Measurements from ENCODE around the gene SKA3.
A peak's percentile ranks its signal among the peaks of the same experiment; 100 is the strongest.

The SKA3 gene

DNA sequence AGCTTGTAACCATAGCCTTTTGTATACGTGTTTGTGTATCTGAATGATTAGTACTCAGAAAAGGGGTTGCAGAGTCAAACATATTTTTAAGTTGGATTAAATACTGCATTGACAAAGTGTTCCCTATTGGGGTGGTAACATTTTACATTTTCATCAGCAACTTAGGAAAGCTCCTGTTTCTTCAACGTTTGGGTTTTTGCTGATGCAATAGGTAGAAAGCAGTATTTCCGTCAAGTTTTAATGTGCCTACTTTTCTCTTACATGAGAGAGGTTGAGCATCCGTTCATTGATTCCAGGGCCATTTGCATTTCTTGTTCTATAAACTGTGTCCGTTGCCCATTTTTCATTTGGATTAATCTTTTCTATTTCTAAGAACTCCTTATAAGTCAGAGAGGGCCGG, 56.2 kb downstream of the SKA3 start:
- no peak overlapping the region for H3K4me3 ChIP-seq (ENCODE audit: low read depth, low read length)
- DNase-seq (ENCODE audit: low read depth): no peak

DNA sequence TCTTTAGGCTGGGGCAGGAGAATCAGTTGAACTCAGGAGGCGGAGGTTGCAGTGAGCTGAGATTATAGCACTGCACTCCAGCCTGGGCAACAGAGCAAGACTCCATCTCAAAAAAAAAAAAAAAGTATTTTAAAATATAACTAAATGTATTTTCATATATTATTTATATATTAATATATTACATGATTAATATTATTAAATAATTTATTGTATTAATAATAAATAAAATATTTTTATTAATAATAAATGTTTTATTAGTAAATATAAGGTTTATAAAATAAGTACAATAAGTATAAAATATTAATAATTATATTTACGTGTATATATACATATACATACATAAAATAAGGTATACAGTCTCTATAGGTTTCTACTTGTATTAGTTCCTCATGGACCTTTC, 56.8 kb downstream of the SKA3 start:
- no peak overlapping the region for H3K4me3 ChIP-seq (ENCODE audit: low read depth, low read length)
- no peak for DNase-seq (ENCODE audit: low read depth)

DNA sequence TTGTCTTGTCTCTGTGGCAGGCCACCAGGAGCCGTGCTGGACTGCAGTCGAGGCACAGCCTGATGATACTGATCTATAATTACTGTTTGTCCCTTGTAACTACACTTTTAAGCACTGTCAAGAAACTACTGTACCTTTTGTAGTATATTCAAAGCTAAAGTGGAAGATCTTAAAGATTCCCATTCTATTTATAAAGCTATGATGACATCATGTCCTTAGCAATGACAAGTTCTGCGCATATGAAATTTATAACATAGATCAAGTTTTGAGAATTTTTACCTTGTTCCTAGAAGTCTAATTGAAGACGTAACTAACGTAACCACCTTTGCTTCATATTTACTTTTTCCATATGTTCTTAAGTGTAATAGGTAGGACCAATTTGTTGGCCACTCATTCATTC, 58.2 kb downstream of the SKA3 start:
- no peak for DNase-seq (ENCODE audit: low read depth)
- no peak overlapping the region for H3K4me3 ChIP-seq (ENCODE audit: low read depth, low read length)

DNA sequence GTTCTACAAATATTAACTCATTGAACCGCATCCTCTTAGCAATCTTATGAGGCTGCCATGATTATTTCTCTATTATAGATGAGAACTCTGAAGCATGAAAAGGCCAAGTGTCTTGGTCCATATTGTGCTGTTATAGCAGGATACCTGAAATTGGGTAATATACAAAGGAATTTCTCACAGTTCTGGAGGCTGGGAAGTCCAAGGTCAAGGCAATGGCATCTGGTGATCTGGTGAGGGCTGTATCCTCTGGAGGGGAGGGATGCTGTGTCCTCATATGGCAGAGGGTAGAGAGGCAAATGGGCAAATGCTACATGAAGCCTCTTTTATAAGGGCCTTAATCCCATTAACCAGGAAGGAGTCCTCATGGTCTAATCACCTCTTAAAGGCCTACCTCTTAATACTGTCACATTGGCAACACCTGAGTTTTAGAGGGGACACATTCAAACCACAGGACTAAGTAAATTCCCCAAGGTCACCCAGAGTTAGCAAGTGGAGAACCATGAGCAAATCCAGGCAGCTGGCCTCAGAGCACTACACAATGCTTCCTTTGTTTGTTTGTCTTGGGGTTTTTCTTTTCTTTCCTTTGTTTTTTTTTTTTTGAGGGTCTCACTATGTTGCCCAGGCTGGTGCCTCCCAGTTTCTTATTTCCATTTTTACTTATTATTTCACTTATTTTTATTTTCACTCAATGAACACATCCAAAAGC, 59.1 kb downstream of the SKA3 start:
- H3K4me3 ChIP-seq (ENCODE audit: low read depth, low read length): no peak overlapping the region
- DNase-seq (ENCODE audit: low read depth): no peak

DNA sequence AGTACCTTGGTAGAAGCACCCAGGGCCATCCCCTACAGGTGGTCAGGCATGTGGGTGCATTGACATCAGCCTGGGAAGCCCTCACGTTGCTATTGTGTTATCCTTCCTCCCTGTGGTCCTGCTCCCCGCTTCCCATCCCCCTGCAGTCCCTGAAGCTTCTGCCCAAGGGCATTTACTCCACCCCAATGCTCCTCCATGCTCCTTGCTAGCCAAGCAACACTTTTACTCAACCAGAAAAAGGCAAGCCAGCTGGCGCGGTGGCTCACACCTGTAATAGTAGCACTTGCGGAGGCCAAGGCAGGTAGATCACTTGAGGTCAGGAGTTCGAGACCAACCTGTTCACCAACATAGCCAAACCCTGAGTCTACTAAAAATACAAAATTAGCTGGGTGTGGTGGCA, 60.2 kb downstream of the SKA3 start:
- no peak overlapping the region for H3K4me3 ChIP-seq (ENCODE audit: low read depth, low read length)
- DNase-seq (ENCODE audit: low read depth): no peak

DNA sequence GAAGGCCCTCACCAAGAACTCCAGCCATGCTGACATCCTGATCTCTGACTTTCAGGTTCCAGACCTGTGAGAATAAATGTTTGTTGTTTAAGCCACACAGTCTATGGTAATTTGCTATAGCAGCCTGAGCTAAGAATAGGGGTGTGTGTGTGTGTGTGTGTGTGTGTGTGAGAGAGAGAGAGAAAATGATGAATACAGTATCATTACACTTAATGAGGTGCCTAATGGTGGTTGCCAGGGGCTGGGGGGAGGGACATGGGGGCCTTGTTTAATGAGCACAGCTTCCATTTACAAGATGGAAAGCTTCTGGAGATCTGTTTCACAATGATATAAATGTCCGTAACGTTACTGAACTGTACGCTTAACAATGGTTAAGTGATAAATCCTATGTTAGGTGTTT, 61.1 kb downstream of the SKA3 start:
- no peak overlapping the region for H3K4me3 ChIP-seq (ENCODE audit: low read depth, low read length)
- no peak for DNase-seq (ENCODE audit: low read depth)

DNA sequence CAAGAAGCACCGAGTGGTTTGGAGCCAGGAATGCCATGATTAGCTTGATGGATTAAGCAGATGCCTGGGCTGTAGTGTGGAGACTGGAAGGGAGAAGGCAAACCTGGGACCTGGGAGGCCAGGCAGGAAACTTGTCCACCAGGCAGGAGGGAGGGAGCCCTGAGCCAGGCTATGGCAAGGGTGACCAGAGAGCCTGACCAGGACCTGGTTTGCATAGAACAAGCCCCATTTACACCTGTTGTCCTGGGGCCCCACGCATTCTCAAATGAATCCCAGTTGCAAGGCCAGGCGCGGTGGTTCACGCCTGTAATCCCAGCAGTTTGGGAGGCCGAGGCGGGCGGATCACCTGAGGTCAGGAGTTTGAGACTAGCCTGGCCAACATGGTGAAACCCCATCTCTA, 64.8 kb downstream of the SKA3 start:
- no peak for DNase-seq (ENCODE audit: low read depth)
- no peak overlapping the region for H3K4me3 ChIP-seq (ENCODE audit: low read depth, low read length)

DNA sequence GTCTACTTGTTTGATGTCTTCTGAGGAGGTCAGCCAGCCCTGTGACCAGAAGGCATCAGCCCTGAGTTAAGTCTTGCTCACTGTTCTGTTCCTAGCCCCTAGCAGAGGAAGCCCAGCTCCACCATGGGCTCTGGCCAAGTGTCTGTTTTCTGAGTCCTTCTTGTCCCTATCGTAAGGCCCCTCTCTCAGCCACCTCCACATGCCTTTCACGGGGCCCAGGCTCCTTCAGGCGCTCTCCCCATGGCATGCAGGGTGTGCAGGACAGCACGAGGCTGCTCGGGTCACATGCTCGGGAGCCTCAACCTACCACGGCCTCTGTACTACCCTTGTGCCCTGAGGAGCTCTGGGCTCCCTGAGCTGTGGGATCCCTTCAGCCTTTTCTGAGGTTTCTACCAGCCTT, 67.2 kb downstream of the SKA3 start:
- no peak for DNase-seq (ENCODE audit: low read depth)
- H3K4me3 ChIP-seq (ENCODE audit: low read depth, low read length): no peak overlapping the region

DNA sequence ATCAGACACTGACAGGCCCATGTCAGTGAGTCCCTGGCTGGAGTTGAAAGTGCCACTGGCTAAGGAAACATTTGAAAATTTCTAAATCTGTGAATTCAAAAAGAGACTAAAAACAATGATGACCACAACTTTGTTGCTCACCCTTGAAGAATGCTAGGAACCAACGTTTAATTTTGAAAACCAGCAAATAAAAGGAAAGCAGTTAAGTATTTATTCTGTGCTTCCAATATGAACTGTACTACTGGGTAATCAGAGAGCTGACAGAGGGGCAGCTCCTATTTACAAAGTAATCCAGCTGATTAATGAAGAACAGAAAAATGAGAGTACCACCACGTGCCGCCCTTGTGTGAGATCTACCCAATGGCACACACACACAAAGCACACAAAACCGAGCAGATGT, 70.3 kb downstream of the SKA3 start:
- no peak overlapping the region for H3K4me3 ChIP-seq (ENCODE audit: low read depth, low read length)
- DNase-seq (ENCODE audit: low read depth): peak; percentile 16

DNA sequence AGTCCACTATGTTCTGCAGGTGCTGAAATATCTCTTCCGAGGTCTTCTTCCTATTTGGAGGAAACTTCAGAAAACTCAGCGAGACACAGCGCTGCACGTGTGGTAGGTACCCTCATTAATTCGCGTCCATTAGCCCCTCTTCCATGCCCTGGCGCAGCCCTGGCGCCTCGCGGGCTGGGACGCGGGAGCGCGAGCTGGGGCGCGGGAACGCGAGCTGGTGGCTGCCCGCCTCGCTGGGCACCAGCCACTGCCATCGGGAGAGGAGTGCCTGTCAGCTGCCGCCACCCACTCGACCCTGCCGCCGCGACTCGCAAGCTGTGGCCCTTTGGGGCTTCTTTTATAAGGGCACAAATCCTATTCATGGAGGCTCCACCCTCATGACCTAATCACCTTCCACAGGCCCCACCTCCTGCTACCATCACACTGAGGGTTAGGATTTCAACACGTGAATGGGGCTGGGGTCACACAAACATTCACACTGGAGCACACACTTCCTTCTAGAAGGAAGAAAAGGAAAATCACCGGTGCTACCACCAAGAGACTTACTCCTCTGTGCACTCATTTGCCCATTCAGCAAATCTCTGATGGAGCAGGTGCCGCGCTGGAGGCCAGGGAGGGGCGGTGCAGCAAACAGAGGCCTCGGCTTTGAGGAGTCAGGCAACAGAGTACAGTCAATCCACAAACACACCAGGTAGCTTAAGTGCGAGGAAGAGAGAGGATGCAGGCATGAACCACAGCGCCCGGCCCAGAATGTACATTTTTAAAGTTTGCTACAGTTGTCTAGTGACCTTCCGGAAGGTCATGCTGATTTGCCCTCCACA, 71.9 kb downstream of the SKA3 start:
- no peak overlapping the region for H3K4me3 ChIP-seq (ENCODE audit: low read depth, low read length)
- no peak for DNase-seq (ENCODE audit: low read depth)
